Astrocyte (in vitro differentiated cells and primary cell): Measurements from ENCODE around the gene SYT8. TPM values are rescaled to one million over a fixed set of nuclear protein-coding genes. Genes with fewer than 3 reads are reported as not detected.

Experiments
- DNase-seq: peaks from one replicate; pipeline ENCODE4 v3.0.0-alpha.2; 2010; ENCODE audit warnings: low read depth
- FAIRE-seq: peaks from 2 replicates; lab custom pipeline; 2011; peaks lifted over from hg19 to GRCh38; lab: Jason Lieb, UNC
- H2AFZ ChIP-seq: 2 replicates; pipeline ENCODE4 v1.6.0; 2012; ENCODE audit warnings: low read depth, low read length, inconsistent platforms
- H3K27ac ChIP-seq: 2 replicates; pipeline ENCODE4 v1.5.1; 2011; ENCODE audit warnings: low read depth, low read length, inconsistent platforms
- H3K27me3 ChIP-seq: 2 replicates; pipeline ENCODE4 v1.6.0; 2011; ENCODE audit warnings: low read length, inconsistent platforms; ENCODE audit not compliant: insufficient read depth
- H3K36me3 ChIP-seq: 2 replicates; pipeline ENCODE4 v1.5.1; 2011; ENCODE audit warnings: low read length, inconsistent platforms; ENCODE audit not compliant: insufficient read depth
- H3K4me1 ChIP-seq: 2 replicates; pipeline ENCODE4 v1.5.1; 2011; ENCODE audit warnings: low read length, inconsistent platforms; ENCODE audit not compliant: insufficient read depth
- H3K4me2 ChIP-seq: 2 replicates; pipeline ENCODE4 v1.6.0; 2012; ENCODE audit warnings: low read length, inconsistent platforms
- H3K4me3 ChIP-seq: 2 replicates; pipeline ENCODE4 v1.5.1; 2011; ENCODE audit warnings: low read depth, mild to moderate bottlenecking, low read length, inconsistent platforms; ENCODE audit not compliant: insufficient read depth
- H3K79me2 ChIP-seq: 2 replicates; pipeline ENCODE4 v1.6.0; 2012; ENCODE audit warnings: mild to moderate bottlenecking, low read length, inconsistent platforms; ENCODE audit not compliant: insufficient read depth
- H3K9ac ChIP-seq: 2 replicates; pipeline ENCODE4 v1.6.0; 2012; ENCODE audit warnings: mild to moderate bottlenecking, low read length, inconsistent platforms
- H3K9me3 ChIP-seq: 2 replicates; pipeline ENCODE4 v1.5.1; 2012; ENCODE audit warnings: low read depth, mild to moderate bottlenecking, low read length, inconsistent platforms; ENCODE audit not compliant: insufficient read depth
- H4K20me1 ChIP-seq: 2 replicates; pipeline ENCODE4 v1.6.0; 2012; ENCODE audit warnings: low read length, inconsistent platforms; ENCODE audit not compliant: insufficient read depth
- H3K27ac Mint-ChIP-seq: one replicate; pipeline ENCODE4 v1.8.0; 2021; ENCODE audit warnings: mild to moderate bottlenecking, mixed read lengths; ENCODE audit not compliant: unreplicated experiment
- H3K27me3 Mint-ChIP-seq: one replicate; pipeline ENCODE4 v1.8.0; 2021; ENCODE audit warnings: low read depth, mixed read lengths; ENCODE audit not compliant: unreplicated experiment
- H3K36me3 Mint-ChIP-seq: one replicate; pipeline ENCODE4 v1.8.0; 2021; ENCODE audit warnings: low read depth, mixed read lengths; ENCODE audit not compliant: unreplicated experiment
- H3K4me1 Mint-ChIP-seq: one replicate; pipeline ENCODE4 v1.8.0; 2021; ENCODE audit warnings: low read depth, mixed read lengths; ENCODE audit not compliant: unreplicated experiment
- H3K4me3 Mint-ChIP-seq: one replicate; pipeline ENCODE4 v1.8.0; 2021; ENCODE audit warnings: mild to moderate bottlenecking, moderate library complexity, mixed read lengths; ENCODE audit not compliant: unreplicated experiment
- H3K9me3 Mint-ChIP-seq: one replicate; pipeline ENCODE4 v1.8.0; 2021; ENCODE audit warnings: mild to moderate bottlenecking, mixed read lengths; ENCODE audit not compliant: unreplicated experiment
- EZH2 ChIP-seq: IDR thresholded peaks from 2 replicates; pipeline ENCODE4 v1.6.1; 2012; ENCODE audit warnings: mild to moderate bottlenecking, low read length, inconsistent platforms; ENCODE audit not compliant: insufficient read depth
- total RNA-seq: library from RNA; stranded (reverse); gene quantifications from 2 replicates; pipeline ENCODE4 v1.2.1, GENCODE V29; 2021
- TF ChIP-seq, protein P1 (sequence below): IDR thresholded peaks from 2 replicates; pipeline ENCODE4 v1.5.1; 2011; ENCODE audit warnings: low read depth, mild to moderate bottlenecking, inconsistent platforms, low read length, moderate library complexity; ENCODE audit not compliant: insufficient read depth

The SYT8 gene
- total RNA-seq, 1 donor from 2014 or later, result 0.36 TPM

DNA sequence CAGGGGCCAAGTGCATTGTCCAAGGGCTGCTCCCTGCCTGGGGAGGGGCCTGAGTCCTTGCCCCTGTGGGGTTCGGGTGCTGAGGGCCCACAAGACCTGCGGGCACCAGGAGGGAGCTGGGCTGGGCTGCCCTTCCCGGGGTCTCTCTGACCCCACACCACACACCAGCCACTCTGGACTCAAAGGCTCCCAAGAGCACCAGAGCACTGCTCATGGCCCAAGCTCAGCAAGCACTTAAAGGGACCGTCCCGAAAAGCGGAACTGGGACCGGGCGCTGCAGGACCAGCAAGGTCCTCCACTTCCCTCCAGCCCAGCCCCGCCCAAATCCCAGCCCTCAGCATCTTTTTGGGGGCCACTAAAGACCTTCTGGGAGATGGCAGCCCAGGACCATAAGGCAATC lies 23.4 kb downstream of the SYT8 start:
- no peaks in the 10 kb centered on the region for H3K79me2 ChIP-seq
- no peaks in the 10 kb centered on the region for H3K36me3 ChIP-seq
- no peak for DNase-seq
- no peak overlapping the region for H3K4me2 ChIP-seq
- Mint-ChIP-seq H3K27me3 (peaks cover 14% of the 10 kb centered on the region), H3K27ac (no peak overlapping the region), H3K9me3 (no peaks in the 10 kb centered on the region), H3K36me3 (no peaks in the 10 kb centered on the region), H3K4me1 (peaks cover 4% of the 10 kb centered on the region), H3K4me3 (no peak overlapping the region)
- H3K4me1 ChIP-seq, result peaks cover 8% of the 10 kb centered on the region
- H4K20me1 ChIP-seq, result no peaks in the 10 kb centered on the region
- no peak overlapping the region for H3K27ac ChIP-seq
- no peaks in the 10 kb centered on the region for H3K9me3 ChIP-seq
- no peak overlapping the region for H3K4me3 ChIP-seq
- no peak overlapping the region for H3K9ac ChIP-seq
- H2AFZ ChIP-seq, result no peak overlapping the region
- no peak for FAIRE-seq
- no peaks in the 10 kb centered on the region for H3K27me3 ChIP-seq
- TF ChIP-seq, protein P1, sequence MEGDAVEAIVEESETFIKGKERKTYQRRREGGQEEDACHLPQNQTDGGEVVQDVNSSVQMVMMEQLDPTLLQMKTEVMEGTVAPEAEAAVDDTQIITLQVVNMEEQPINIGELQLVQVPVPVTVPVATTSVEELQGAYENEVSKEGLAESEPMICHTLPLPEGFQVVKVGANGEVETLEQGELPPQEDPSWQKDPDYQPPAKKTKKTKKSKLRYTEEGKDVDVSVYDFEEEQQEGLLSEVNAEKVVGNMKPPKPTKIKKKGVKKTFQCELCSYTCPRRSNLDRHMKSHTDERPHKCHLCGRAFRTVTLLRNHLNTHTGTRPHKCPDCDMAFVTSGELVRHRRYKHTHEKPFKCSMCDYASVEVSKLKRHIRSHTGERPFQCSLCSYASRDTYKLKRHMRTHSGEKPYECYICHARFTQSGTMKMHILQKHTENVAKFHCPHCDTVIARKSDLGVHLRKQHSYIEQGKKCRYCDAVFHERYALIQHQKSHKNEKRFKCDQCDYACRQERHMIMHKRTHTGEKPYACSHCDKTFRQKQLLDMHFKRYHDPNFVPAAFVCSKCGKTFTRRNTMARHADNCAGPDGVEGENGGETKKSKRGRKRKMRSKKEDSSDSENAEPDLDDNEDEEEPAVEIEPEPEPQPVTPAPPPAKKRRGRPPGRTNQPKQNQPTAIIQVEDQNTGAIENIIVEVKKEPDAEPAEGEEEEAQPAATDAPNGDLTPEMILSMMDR, result no peak
- no peak for TF ChIP-seq EZH2

DNA sequence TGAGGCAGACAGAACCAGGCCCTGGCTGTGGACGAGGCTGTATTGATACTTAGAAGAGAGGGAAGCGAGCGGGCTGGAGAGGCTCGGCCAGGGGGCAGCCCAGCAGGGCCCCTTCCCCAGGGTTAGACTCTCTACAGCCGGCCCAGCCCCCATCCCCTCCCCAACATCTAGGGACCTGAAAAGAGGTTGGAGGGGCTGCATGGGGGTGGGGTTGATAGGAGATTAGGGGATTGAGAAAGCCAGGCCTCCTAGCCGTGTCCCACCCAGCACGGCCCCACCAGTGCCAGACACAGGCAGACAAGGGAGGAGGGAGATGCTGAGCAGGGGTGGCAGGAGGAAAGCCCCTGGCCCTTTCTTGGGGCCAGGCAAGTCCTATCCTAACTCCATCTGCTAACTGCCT lies 23.8 kb downstream of the SYT8 start:
- DNase-seq (no peak), FAIRE-seq (no peak)
- H3K9ac ChIP-seq, result no peak overlapping the region
- H3K36me3 ChIP-seq, result no peaks in the 10 kb centered on the region
- no peak overlapping the region for H2AFZ ChIP-seq
- H3K4me1 Mint-ChIP-seq, result peaks cover 7% of the 10 kb centered on the region
- peaks cover 11% of the 10 kb centered on the region for H3K27me3 Mint-ChIP-seq
- H3K27ac Mint-ChIP-seq, result no peak overlapping the region
- peaks cover 13% of the 10 kb centered on the region for H3K4me1 ChIP-seq
- no peaks in the 10 kb centered on the region for H3K27me3 ChIP-seq
- H3K4me2 ChIP-seq, result no peak overlapping the region
- no peak overlapping the region for H3K4me3 Mint-ChIP-seq
- no peaks in the 10 kb centered on the region for H4K20me1 ChIP-seq
- no peak overlapping the region for H3K27ac ChIP-seq
- no peaks in the 10 kb centered on the region for H3K9me3 ChIP-seq
- no peak for TF ChIP-seq EZH2
- TF ChIP-seq, protein P1, result no peak
- H3K79me2 ChIP-seq, result no peaks in the 10 kb centered on the region
- no peaks in the 10 kb centered on the region for H3K36me3 Mint-ChIP-seq
- no peak overlapping the region for H3K4me3 ChIP-seq
- H3K9me3 Mint-ChIP-seq, result no peaks in the 10 kb centered on the region

DNA sequence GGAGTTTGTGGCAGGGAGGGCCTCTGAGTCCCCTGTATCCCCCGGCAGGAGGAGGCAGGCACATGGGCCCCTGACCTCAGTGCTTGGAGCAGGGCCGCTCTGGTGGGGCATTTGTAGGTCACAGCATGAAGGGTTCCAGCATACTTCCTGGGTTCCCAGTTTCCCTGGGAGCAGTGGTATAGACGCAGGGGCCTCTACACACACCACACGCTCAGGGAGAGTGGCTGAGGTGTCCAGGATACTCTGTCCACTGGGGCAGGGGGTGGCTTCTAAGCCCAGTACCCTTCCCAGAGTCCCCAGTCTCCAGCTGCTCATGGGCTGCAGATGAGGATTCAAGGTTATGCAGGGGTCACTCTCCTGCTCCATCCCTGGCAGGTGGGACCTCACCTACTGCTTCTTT lies 24.2 kb downstream of the SYT8 start:
- no peak overlapping the region for H3K27ac Mint-ChIP-seq
- H3K9ac ChIP-seq, result no peak overlapping the region
- no peak overlapping the region for H3K4me2 ChIP-seq
- no peak overlapping the region for H2AFZ ChIP-seq
- H3K27me3 ChIP-seq, result no peaks in the 10 kb centered on the region
- H3K36me3 Mint-ChIP-seq, result no peaks in the 10 kb centered on the region
- H3K4me1 Mint-ChIP-seq, result peaks cover 8% of the 10 kb centered on the region
- no peak overlapping the region for H3K4me3 Mint-ChIP-seq
- no peaks in the 10 kb centered on the region for H3K9me3 Mint-ChIP-seq
- no peaks in the 10 kb centered on the region for H3K9me3 ChIP-seq
- FAIRE-seq (no peak), DNase-seq (no peak)
- H3K27me3 Mint-ChIP-seq, result peaks cover 9% of the 10 kb centered on the region
- H3K4me3 ChIP-seq, result no peak overlapping the region
- peaks cover 17% of the 10 kb centered on the region for H3K4me1 ChIP-seq
- H3K79me2 ChIP-seq, result no peaks in the 10 kb centered on the region
- TF ChIP-seq, protein P1, result no peak
- TF ChIP-seq EZH2, result no peak
- H3K36me3 ChIP-seq, result no peaks in the 10 kb centered on the region
- H4K20me1 ChIP-seq, result no peaks in the 10 kb centered on the region
- H3K27ac ChIP-seq, result no peak overlapping the region
